Activated T-cell treated with anti-CD3 and anti-CD28 coated beads for 1 hour (primary cell): ENCODE results near the gene NRBP1.

Source experiments
- DNase-seq: peaks from one replicate; pipeline ENCODE4 v3.0.0-alpha.2; 2020; ENCODE audit warnings: low read depth

The NRBP1 gene

DNA sequence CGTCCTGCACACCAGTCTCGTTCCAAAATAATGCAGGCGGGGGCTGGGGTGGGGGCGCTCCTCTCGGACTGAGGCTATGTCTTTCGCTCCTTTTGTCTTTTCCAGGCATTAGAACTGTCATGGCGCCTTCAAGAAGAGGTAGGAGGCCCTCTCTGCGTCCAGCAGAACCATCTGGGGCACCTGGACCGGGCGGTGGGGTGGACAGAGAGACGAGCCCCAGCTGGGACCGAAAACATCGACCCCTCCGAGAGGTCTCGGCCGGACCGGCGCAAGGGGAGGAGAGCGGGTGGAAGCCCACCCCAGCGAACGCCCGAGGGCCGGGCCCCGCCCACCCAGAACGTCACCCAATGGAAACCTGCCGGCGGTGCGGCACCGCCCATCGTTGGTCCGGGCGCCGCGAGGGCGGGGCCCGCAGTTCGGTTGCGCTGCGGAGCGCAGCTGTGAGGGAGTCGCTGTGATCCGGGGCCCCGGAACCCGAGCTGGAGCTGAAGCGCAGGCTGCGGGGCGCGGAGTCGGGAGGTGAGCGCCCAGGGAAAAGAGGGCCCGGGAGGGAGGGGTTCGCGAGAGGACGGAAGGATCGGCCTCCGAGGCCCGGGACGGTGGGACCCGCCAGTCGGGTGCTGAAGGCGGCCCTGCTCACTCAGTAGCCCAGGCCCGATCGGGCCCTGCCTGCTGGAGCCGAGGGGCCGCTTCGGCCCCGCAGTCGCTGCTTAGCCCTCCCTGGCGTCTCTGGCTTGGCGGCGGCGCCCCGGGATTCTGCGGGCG, at the start of gene NRBP1:
TSS of gene NRBP1 (plus strand) at position 419 of the 765 bp plus-strand sequence. CDS start 4,643 bp downstream, outside the sequence.
- peak; percentile 88 for DNase-seq

DNA sequence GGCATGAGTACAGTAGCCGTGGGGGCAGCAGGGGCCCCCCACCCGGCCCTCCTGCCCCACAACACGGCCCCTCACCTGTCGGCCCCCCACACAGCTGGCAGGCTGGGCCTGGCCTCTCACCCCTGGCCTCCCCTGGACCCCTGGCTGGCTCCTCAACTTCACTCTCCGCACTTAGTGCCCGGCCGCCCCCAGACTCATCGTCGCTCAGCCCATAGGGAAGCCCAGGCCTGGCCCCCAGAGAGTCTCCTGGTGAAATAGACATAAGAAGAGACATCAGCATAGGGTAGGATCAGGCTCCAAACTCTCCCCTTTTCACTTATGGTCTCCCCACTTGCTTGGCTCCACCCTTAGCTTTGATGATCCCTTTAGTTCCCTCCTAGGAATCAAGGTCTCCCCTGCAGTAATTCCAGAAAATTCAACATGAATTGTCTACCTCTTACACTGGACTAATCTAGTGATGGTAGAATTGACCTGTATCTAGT, 49.6 kb upstream of the NRBP1 start:
- DNase-seq: no peak

DNA sequence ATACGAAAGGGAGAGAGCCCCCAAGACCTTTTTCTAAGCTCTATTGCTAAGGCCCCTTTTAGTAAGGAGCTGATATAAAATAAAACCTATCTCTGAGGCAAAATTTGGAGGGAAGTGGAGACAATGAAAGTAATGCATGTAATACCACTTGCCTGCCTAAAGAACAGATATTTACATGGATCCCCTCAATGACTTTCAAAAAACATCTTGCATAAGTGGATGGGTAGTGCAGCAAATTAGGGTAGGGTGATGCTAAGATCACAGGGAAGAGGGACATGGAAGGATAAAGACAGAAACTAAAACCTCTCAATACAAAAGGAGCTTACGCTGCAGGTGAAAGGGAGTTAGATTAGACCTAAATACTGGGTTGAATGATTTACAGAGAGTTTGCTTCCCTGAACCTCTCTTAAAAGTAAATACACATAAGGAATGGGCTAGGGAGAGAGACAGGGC, 49.0 kb upstream of the NRBP1 start:
- DNase-seq: no peak

DNA sequence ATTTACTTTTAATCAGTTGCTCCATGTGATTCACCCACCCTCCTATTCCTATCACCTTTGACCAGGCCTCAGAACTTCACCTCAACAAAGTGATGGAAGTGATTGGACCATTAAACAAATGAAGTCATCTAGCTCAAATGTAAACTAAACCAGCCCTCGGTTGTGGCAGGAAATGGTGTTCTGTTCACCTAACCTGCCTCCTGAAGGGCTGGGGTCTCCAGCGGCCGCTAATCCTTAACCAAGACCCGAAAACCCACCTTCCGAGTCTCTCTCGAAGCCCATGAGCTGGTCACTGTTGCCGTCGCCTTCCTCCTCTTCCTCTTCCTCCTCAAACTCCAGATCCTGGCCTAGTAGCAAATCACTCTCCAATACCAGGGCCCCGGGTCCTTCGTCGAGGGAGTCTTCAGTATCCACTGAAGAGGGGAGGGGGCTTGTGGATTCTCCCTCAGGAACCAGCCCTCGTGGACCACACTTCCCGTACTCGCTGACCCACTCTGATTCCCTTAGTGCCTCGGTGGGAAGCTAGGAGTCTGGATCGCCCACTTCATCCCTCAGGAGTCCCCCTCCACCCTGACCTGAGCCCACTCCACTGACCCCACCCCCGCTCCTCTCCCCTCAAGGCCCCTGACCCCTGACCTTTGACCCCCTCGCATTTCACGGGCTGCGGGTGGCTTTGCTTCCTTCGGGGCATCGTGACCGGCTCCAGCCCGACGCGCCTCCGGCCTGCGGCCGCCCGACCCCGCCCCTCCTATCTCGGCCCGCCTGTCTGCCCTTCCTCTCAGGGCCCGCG, 48.4 kb upstream of the NRBP1 start:
- DNase-seq: no peak

DNA sequence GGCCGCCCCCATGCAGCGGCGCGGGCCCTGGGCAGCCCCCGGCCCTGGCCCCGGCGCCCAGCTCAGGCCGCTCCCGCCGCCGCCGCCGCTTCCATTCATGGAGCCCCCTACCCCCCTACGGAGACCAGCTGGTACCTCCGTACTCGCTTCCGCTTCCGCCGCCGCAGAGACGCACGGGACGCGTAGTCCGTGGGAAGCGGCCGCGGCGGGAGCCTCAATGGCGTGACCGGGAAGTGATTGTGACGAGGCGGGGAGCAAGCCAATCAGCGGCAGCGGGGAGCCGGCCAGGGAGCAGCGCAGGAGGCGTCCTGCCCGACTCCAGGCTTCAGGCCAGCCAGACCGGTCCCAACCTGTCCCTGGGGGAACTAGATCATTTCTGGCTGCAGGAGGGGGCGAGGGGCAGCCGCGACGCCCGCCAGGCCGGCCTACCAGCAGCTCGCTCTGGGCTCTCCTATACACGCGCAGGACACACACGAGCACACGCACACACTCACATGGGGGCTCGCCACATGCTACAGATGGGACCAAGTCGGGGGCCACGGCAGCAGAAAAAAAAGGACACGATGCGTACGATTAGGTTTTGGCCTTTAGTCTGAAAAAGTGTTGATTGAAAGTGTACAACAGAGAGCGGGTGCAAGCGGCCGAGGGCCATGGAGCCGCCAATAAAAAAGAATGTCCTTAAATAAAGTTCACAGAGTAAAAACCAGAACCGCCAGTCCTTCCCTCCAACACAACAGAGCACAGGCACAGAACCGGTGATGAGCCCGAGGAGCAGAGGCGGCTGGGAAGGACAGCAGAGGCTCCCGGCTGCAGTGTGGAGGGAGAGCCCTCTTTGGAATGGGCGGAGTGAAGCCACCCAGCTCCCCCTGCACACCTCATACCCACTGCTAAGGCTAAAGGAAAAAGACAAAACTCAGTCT, 47.5 kb upstream of the NRBP1 start, which contains the start of gene ZNF513:
TSS of gene ZNF513 (minus strand) at position 109 of the 920 bp plus-strand sequence. CDS start 208 bp downstream, outside the sequence.
- DNase-seq: peak; percentile 79

DNA sequence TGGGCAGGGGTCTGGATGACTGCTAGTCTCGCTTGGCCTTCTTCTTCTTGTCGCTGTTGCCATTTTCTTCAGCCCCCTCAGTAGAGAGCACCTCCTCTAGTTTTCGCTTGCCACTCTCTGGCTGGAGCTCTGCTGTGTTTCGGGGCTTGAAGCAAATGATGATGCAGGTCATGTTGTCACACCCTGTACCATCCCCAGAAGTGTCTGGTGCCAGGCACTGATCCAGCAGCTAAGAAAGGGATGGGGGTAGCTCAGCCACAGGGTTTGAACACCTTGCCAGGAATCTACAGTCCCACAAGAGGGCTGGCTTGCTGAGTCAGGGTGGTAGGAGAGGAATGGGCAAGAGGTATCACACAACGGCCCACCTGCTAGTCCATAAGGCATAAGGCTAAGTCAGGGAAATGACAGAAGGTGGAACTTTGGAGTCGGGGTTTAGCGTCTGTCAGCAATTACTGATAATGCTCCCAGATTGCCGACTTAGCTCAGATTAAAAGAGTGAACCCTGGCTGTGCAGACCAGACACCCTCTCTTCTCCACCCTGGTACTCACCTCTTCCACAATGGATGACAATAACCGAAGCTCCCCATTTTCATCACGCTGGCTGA, 46.8 kb upstream of the NRBP1 start:
- DNase-seq: no peak

DNA sequence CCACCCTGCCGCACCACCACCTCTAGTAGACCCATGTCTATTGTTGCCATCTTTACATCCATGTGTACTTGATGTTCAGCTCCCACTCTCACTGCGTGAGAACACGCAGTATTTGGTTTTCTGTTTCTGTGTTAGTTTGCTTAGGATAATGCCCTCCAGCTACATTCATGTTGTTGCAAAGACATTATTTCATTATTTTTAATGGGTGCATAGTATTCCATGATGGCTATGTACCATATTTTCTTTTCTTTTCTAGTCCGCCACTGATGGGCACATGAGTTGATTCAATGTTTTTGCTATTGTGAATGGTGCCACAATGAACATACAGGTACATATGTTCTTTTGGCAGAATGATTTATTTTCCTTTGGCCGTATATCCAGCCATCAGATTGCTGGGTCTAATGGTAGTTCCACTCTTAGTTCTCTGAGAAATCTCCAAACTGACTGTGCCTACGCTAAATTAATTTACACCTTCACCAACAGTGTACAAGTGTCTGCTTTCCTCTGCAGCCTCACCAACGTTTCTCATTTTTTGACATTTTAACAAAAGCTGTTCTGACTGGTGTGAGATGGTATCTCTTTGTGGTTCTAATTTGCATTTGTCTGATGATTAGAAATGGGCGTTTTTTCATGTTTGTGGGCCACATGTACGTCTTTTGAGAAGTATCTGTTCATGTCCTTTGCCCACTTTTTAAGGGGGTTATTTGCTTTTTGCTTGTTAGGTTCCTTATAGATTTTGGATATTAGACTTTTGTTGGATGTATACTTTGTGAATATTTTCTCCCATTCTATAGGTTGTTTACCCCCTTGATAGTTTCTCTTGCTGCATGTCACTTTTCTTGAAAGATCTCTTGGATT, 37.4 kb upstream of the NRBP1 start:
- no peak for DNase-seq

DNA sequence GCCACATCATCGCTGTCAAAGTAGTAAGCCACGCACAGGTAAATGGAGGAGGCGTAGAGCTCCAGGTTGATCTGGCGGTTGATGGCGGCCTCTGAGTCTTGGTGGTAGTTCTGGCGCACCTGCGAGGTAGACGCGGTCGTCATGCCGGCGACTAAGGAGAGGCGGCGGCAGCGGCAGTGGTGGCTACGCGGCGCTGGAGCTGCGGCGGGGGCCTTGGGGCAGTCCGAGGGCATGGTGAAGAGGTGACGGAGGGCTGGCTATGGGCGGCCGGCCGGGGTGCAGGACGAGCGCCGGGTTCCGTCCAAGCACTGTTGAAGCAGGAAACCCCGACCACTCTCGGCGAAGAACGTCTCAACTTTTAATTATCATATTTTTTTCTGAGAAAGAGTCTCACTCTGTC, 35.2 kb upstream of the NRBP1 start:
- DNase-seq: no peak

DNA sequence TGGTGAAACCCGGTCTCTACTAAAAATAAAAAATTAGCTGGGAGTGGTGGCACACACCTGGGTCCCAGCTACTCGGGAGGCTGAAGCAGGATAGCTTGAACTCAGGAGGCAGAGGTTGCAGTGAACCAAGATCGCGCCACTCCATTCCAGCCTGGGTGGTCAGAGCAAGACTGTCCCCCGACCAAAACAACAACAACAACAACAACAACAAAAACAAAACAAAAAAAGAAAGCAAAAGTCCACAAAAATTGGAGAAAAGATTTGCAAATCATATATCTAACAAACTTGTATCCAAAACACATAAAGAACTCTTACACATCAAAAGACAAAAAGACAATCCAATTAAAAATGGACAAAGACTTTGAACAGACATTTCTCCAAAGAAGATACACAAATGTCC, 29.5 kb upstream of the NRBP1 start:
- DNase-seq: no peak

DNA sequence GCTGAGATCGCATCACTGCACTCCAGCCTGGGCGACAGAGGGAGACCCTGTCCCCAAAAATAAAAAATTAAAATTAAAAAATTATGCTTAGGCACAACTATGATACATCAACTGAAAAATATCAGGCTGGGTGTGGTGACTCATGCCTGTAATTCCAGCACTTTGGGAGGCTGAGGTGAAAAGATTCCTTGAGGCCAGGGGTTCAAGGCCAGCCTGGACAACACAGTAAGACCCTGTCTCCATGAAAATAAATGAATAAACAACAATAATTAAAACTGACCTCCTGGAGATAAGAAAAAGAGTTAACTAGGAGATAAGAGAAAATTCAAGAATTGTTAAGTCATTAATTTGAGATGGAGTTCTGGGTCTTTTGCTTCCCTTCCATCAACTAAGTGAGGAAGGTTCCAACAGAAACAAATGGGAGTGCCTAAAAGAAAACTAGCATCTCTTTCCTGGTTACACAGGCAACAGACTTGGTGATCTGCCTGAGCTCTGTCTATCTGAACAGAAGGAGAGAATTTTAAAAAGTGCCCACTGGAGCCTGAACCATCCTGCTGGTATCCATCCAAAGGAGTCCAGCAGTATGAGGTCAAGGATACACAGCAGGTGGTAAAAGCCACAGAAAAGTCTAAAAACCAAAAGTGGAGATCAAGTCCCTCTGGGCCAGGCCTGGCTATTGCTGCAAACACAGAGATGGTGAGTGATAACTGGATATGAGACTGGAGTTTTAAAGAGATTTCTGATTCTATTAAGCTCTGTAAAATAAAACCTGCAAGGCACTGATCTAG, 27.9 kb upstream of the NRBP1 start:
- DNase-seq: no peak

DNA sequence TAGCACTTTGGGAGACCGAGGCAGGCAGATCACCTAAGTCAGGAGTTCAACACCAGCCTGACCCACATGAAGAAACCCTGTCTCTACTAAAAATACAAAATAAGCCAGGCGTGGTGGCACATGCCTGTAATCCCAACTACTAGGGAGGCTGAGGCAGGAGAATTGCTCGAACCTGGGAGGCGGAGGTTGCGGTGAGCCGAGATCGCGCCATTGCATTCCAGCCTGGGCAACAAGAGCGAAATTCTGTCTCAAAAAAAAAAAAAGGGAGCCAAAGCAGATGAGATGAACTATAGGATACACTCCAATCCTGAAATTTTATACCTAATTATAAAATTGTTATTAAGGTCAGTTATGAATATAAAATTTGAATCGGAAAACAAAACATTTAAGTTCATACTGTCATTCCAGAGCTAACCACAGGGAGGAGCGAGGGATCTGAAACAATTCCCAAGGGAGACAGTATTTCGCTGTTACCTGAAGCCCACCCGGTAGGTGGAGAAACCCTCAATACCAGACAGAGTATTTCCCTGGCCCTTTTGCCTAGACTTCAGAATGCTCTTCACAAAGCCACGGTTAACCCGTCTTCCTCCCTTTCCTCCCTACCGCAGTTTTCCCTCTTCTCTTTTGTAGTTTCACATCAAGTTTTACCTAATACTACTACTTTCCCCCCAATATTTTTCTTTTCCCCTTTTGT, 20.5 kb upstream of the NRBP1 start:
- DNase-seq: no peak

DNA sequence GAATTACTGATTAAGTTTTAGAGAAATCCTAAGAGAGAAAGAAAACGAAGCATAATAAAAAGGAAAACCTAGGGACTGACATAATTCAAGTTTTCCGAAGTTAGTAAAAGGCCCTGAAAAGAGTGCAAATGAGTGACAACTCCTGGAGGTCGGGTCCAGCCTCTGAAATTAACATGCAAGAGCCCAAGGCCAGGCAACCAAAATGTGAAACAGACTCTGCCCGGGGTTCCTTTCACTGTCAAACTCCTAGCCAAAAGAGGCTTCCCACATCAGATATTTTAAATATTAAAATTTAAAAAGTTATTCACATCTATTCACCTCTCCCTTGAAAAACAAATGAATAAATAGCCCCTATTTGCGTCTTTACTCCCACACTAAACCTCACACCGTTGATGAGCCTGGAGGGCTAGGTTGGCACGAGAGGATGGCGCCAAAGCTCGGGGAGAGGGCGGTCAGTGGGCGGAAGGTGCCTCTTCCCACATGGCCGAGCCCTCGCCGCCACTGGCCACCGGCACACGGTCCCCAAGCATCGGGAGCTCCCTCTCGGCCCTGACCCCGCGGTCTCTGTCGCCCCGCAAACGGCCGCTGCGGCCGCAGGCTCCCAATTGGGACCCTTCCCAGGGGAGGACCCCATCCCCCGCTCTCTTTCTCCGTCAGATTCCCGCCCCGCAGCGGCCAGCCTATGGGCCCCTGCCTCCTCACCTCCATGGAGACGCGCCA, 19.7 kb upstream of the NRBP1 start:
- DNase-seq: no peak

DNA sequence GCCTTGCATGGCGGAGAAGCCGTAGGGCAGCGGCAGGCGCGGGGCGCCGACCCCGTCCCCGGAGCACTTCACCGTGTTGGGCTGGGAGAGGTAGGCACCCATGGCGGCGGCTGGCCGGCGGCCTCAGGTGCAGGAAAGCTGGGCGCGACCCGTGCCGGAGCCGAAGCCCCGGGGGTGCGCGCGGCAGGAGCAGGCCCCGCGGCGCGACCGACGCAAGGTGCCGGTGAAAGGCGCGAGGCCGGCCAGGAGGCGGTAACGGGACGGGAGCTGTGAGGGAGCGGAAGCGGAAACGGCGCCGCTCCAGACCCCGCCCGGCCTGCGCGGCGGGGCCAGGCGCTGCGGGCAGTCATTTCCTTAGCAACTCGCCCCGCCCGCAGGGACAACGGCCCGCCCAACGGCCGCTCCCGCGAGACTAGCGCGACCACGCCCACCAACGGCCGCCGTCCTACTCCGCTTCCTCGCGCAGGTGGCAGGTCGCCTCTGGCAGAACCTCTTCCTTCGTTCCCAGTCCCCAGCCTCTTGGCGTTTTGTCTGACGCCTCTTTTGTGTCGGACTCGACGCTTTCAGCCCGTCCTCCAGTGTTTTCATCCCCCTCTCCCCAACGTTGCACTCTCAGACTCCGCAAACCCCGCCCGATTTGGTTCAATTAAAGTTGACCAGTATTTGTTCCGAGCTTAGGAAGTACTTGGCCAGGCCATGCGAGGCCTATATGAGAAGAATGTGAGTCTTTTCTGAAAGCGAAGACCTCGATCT, 18.9 kb upstream of the NRBP1 start, which contains the start of gene PPM1G:
TSS of gene PPM1G (minus strand) at position 271 of the 753 bp plus-strand sequence. CDS start at position 102, 169 bp downstream.
- DNase-seq: peak; percentile 96

DNA sequence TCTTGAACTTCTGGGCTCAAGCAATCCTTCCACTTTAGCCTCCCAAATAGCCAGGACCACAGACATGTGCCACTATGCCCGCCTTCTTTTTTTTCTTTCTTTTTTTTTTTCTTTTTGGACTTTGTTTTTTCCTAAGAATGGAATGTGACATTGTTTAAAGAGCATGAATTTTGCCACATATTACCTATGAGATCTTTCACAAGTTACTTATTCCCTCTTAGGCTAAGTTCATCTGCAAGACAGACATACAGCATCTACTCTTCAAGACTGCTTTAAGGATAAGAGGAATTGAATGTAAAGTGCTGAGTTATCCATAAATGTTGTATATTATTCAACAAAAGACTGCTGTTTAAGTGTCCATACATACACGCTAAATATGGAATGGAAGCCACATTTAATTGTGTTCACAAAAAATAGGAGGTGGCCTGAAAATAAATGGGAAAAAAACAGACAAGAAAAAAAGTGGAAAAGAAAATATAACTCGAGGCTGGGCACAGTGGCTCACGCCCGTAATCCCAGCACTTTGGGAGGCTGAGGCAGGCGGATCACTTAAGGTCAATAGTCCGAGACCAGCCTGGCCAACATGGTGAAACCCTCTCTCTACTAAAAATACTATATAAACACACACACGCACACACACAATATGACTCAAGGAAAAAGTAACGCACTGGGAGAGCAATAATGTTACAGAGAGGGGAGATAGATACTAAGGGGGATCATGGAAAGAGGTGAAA, 15.8 kb upstream of the NRBP1 start:
- no peak for DNase-seq

DNA sequence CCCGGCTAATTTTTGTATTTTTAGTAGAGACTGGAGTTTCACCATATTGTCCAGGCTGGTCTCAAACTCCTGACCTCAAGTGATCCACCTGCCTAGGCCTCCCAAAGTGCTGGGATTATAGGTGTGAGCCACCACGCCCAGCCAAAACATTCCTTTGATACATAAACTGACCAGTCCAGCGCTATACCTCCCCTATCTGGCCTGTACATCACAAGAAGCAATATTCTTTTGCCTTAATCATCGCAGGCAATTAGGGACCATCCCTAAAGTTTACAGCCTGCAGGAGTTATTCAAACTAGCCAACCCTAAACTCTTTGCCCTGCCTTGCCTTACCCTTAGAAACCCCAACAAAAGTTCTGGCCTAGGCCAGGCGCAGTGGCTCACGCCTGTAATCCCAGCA, 12.3 kb upstream of the NRBP1 start:
- DNase-seq: no peak

DNA sequence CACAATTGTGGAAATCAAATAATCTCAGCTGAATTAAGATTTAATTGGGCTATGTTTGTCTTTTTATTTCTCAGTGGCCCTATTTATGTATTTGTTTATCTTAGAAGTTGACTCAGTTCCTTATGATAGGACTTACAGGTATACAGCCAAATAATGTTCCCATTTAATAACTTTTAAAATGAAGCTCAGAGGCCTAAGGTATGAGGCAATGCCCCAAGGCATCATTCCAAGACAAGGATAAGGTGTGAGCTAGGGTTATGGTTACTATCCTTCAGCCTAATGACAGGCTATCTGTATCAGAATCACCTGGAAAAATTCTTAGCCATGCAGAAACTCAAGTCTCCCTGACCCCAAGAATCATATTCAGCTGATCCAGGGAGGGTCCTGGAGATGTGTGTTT, 7.4 kb upstream of the NRBP1 start:
- no peak for DNase-seq
